ENCODE results near the gene KDM7A. TPM values are rescaled to one million over a fixed set of nuclear protein-coding genes. Genes with fewer than 3 reads are reported as not detected.
"Not testable (repeated sequence)": the region's sequence is repeated elsewhere in the genome, so short reads cannot be mapped to it uniquely, and the experiment has no call there.

KDM7A gene
- total RNA-seq, 4 donors from 2014 or later, result 4.1 to 17.5 (median 12.4) TPM

GRCh38 chr7:140168816-140169215, 8.0 kb downstream of the KDM7A start:
- Histone ChIP-seq H3K4me3 (no peak overlapping the region), H3K27ac (no peak overlapping the region), H3K36me3 (no peaks in the 10 kb centered on the region), H3K27me3 (no peaks in the 10 kb centered on the region), H3K4me1 (no peaks in the 10 kb centered on the region), H3K9me3 (no peaks in the 10 kb centered on the region)
- intact Hi-C loops (cut with DNase I; ENCODE audit: low total_unique reads), result no loop called here
- TF ChIP-seq POLR2A (IDR thresholded peaks at IDR 0.05), result no peak
- no peak for TF ChIP-seq CTCF (IDR thresholded peaks at IDR 0.05)
- DNase-seq, result no peak

- Histone ChIP-seq H3K36me3 (no peaks in the 10 kb centered on the region), H3K27ac (no peak overlapping the region), H3K4me1 (no peaks in the 10 kb centered on the region), H3K9me3 (no peaks in the 10 kb centered on the region), H3K27me3 (no peaks in the 10 kb centered on the region), H3K4me3 (no peak overlapping the region)
- intact Hi-C loops (cut with DNase I; ENCODE audit: low total_unique reads), result no loop called here
- no peak for DNase-seq
- no peak for TF ChIP-seq CTCF (IDR thresholded peaks at IDR 0.05)
- TF ChIP-seq POLR2A (IDR thresholded peaks at IDR 0.05), result no peak
Measured at GRCh38 chr7:140165422-140165821, 11.4 kb downstream of the KDM7A start.

GRCh38 chr7:140162081-140162480, 14.7 kb downstream of the KDM7A start:
- intact Hi-C loops (cut with DNase I; ENCODE audit: low total_unique reads); DNase-seq: not testable (repeated sequence)

GRCh38 chr7:140161047-140161446, 15.7 kb downstream of the KDM7A start:
- no peaks in the 10 kb centered on the region for H3K36me3 ChIP-seq
- H3K27ac ChIP-seq, result no peak overlapping the region
- H3K9me3 ChIP-seq, result no peaks in the 10 kb centered on the region
- DNase-seq, result no peak
- H3K4me3 ChIP-seq, result no peak overlapping the region
- H3K27me3 ChIP-seq, result no peaks in the 10 kb centered on the region
- no peak for TF ChIP-seq POLR2A (IDR thresholded peaks at IDR 0.05)
- intact Hi-C loops (cut with DNase I; ENCODE audit: low total_unique reads), result no loop called here
- H3K4me1 ChIP-seq, result no peaks in the 10 kb centered on the region

More at GRCh38 chr7:140162081-140162480, 14.7 kb downstream of the KDM7A start:
- not testable (repeated sequence) for H3K27ac ChIP-seq, H3K36me3 ChIP-seq, H3K4me1 ChIP-seq, H3K4me3 ChIP-seq, H3K27me3 ChIP-seq, H3K9me3 ChIP-seq

- DNase-seq, result no peak
- no peaks in the 10 kb centered on the region for H3K9me3 ChIP-seq
- H3K4me3 ChIP-seq, result no peak overlapping the region
- no peaks in the 10 kb centered on the region for H3K4me1 ChIP-seq
- intact Hi-C loops (cut with DNase I; ENCODE audit: low total_unique reads), result no loop called here
- H3K27ac ChIP-seq, result no peak overlapping the region
- H3K27me3 ChIP-seq, result no peaks in the 10 kb centered on the region
- H3K36me3 ChIP-seq, result no peaks in the 10 kb centered on the region
- TF ChIP-seq CTCF (IDR thresholded peaks at IDR 0.05), result no peak
Measured at GRCh38 chr7:140160308-140160707, 16.5 kb downstream of the KDM7A start.

- H3K4me1 ChIP-seq, result no peaks in the 10 kb centered on the region
- intact Hi-C loops (cut with DNase I; ENCODE audit: low total_unique reads), result no loop called here
Measured at GRCh38 chr7:140159497-140159896, 17.3 kb downstream of the KDM7A start.

More at GRCh38 chr7:140159497-140159896, 17.3 kb downstream of the KDM7A start:
- no peaks in the 10 kb centered on the region for H3K9me3 ChIP-seq
- H3K4me3 ChIP-seq, result no peak overlapping the region
- TF ChIP-seq CTCF (IDR thresholded peaks at IDR 0.05) (no peak), POLR2A (IDR thresholded peaks at IDR 0.05) (no peak)
- no peaks in the 10 kb centered on the region for H3K27me3 ChIP-seq
- H3K27ac ChIP-seq, result no peak overlapping the region
- H3K36me3 ChIP-seq, result no peaks in the 10 kb centered on the region
- DNase-seq, result no peak
